Measurements from ENCODE around the gene TCFL5.

Gene TCFL5

DNA sequence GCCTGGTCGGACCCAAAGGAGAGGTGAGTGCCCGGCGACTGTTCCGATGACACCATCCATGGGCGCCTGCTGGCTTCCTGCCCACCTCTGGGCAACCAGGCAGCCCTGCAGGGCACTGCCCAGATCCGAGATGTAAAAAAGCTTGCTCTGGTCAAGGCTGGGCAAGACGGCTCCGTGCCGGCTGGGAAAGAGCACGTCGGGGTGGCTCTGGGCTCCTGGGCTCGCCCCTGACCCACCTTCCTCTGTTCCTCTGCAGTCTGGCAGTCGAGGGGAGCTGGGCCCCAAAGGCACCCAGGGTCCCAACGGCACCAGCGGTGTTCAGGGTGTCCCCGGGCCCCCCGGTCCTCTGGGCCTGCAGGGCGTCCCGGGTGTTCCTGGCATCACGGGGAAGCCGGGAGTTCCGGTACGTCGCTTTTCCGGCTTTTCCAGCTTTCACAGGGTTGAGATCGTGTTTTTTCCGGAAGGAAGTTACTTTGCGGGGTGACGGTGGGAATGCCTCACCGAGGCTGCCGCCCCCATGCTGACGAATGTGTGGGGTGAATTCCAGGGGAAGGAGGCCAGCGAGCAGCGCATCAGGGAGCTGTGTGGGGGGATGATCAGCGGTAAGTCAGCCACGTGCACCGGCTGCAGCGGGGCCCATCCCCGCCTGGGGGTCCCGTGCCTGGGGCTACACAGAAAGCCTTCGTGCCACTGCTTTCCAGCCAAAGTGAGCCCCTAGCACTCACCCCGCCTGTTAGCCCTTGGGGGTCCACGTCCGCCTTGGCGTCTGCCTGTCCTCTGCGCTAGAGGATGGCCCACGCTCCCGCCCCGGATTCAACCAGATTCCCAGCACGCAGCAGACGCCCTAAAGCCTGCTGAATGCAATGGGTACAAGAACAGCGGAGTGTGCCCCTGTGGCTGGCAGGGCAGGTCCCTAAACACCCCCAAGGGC is 25.4 kb downstream of the TCFL5 start:
- peak overlapping the region; percentile 64 for H3K27ac ChIP-seq
- no peak for TF ChIP-seq ZFX (IDR thresholded peaks at IDR 0.05; ENCODE audit: borderline replicate concordance)
- TF ChIP-seq, protein P1, sequence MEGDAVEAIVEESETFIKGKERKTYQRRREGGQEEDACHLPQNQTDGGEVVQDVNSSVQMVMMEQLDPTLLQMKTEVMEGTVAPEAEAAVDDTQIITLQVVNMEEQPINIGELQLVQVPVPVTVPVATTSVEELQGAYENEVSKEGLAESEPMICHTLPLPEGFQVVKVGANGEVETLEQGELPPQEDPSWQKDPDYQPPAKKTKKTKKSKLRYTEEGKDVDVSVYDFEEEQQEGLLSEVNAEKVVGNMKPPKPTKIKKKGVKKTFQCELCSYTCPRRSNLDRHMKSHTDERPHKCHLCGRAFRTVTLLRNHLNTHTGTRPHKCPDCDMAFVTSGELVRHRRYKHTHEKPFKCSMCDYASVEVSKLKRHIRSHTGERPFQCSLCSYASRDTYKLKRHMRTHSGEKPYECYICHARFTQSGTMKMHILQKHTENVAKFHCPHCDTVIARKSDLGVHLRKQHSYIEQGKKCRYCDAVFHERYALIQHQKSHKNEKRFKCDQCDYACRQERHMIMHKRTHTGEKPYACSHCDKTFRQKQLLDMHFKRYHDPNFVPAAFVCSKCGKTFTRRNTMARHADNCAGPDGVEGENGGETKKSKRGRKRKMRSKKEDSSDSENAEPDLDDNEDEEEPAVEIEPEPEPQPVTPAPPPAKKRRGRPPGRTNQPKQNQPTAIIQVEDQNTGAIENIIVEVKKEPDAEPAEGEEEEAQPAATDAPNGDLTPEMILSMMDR (IDR thresholded peaks at IDR 0.05) = no peak

DNA sequence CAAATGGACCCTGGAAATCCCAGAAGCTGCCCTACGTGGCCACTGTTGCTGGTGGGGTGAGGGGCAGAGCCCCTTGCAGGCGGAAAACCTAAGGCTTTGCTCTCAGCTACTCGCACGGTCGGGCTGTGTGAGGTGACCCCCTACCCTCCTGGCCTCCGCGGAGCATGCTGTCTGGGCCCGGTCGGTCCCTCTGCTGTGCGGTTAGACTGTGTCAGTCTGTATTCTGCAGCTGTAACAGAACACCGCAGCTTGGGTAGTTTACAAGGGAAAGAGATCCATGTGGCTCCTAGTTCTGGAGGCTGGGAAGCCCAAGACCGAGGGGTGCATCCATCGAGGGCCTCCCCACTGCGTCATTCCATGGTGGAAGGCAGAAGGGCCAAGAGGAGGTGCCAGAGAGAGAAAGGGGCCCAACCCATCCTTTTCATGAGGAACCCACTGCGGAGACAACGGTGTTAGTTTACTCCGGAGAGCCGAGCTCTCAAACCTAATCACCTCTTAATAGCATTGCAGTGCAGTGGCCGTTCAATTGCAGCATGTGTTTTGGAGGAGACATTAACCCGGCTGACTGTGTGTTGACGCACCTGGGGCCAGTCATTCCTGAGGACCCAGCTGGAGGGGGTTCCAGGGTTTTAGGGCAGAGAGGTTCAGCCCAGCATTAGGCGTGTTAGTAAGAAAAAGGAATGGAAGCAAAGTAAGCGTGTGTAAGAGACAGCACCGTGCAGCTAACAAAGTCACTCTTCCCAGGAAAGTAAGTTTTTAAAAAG is 26.5 kb downstream of the TCFL5 start:
- TF ChIP-seq, protein P1 (IDR thresholded peaks at IDR 0.05) = no peak
- TF ChIP-seq ZFX (IDR thresholded peaks at IDR 0.05; ENCODE audit: borderline replicate concordance) = no peak
- peak overlapping the region; percentile 64; the same call in 1 of the 2 replicates for H3K27ac ChIP-seq

DNA sequence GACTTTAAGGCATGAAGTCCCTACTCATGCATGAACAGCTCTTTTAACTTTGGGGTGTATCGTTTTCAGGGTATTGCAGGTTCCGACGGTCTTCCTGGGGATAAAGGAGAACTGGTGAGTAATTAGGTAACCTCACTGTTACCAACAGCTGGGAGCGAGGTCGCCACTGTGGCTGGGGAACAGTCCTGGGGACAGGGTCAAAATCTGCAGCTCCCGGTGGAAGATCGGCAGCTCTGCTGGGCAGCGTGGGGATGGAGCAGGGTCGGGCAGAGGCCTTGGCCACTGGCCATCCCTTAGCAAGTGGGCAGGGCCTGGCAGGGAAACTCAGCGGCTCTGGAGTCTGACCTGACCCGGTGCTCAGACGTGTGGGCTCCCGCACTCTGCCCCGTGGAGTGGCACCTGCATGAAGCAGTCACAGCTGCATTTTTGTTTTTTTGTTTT is 28.7 kb downstream of the TCFL5 start:
- TF ChIP-seq, protein P1 (IDR thresholded peaks at IDR 0.05) = no peak
- no peak for TF ChIP-seq ZFX (IDR thresholded peaks at IDR 0.05; ENCODE audit: borderline replicate concordance)
- peak overlapping the region; percentile 70 for H3K27ac ChIP-seq

DNA sequence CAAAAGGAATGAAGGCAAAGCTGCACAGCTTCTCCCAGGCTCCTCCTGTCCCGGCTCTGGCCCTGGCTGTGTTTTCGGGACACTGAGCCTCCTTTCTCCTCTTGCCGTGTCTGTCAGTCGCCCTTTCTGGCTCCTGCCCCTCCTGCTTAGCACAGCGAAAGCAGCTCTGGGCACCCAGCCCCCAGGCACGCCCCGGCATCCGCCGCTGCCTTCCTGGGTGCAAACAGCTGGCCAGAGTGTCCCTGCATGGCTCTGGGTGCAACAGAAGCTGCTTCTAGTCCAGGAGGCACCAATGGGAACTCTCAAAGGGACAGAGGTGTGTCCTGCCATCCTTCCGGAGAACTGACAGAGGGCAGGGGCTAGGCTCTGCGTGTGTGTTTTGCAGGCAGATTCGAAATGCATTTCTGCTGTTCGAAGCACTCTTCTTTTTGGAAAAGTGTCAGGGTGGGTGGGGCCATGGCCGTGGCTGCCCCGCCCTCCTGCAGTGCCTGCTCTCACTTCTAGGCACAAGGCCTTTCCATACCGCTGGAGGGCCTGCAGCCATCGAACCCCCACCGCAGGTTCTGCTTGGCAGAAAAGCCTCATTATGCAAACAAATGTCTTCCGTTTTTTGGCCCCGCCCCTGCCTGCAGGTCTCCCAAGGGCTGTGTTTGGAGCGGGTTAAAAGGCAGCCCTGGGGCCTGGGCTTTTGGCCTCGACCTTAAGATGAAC is 29.3 kb downstream of the TCFL5 start:
- H3K27ac ChIP-seq = peak overlapping the region; percentile 70
- TF ChIP-seq, protein P1 (IDR thresholded peaks at IDR 0.05) = no peak
- TF ChIP-seq ZFX (IDR thresholded peaks at IDR 0.05; ENCODE audit: borderline replicate concordance) = no peak

DNA sequence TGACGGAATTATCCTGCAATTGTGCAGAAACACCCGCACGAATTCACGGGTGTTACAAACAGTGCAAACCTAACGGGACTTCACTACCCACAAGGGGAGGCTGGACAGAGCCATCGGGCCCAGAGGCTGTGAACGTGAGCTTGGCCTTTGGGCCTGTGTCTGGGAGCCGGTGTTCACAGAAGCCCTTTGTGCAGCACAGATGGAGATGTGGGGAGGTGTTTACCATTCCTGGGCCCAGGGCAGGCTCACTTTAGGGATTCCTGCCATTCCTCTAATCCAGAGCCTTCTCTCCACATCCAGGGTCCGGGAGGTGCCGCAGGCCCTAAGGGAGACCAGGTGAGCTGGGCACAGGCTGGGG is 29.8 kb downstream of the TCFL5 start:
- TF ChIP-seq, protein P1 (IDR thresholded peaks at IDR 0.05) = no peak
- TF ChIP-seq ZFX (IDR thresholded peaks at IDR 0.05; ENCODE audit: borderline replicate concordance) = no peak
- H3K27ac ChIP-seq = peak overlapping the region; percentile 70

DNA sequence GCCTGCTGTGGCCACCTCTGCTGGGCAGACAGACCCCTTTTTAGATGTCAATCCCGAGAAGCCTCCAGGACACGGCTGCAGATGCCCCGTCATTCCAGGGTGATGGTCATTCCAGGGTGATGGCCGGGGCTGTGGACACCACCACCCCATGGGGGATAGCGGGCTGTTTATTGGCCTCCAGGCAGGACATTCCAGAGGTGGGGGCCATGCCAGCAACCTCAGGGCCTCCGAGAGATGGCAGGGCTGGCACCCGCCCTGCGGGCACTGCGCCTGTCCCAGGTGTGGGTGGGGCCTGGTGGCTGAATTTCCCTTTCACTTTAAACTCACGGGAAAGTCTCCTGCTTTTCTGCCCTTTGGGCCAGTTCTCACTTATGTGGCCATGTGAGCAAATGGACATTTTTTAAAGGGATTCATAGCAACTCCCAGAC is 30.2 kb downstream of the TCFL5 start:
- TF ChIP-seq, protein P1 (IDR thresholded peaks at IDR 0.05) = no peak
- TF ChIP-seq ZFX (IDR thresholded peaks at IDR 0.05; ENCODE audit: borderline replicate concordance) = no peak
- peak overlapping the region; percentile 70 for H3K27ac ChIP-seq
